ENCODE measurements around the gene DCBLD2. TPM values are rescaled to one million over a fixed set of nuclear protein-coding genes. Genes with fewer than 3 reads are reported as not detected.
A peak's percentile ranks its signal among the peaks of the same experiment; 100 is the strongest.

DCBLD2 gene

GRCh38 chr3:98759629-98760028 lies 141.9 kb downstream of the DCBLD2 start:
- H3K27me3 ChIP-seq (ENCODE audit: control insufficient read depth, insufficient read depth, low read length) = no peaks in the 10 kb centered on the region
- H3K36me3 ChIP-seq (ENCODE audit: insufficient read depth, low read length) = no peaks in the 10 kb centered on the region
- no peak overlapping the region for H3K4me3 ChIP-seq (ENCODE audit: low read length)
- H3K4me1 ChIP-seq (ENCODE audit: control insufficient read depth, insufficient read depth, low read length) = no peaks in the 10 kb centered on the region
- H3K4me2 ChIP-seq (ENCODE audit: low read length) = no peak overlapping the region
- H3K9ac ChIP-seq (ENCODE audit: low read depth, low read length) = no peak overlapping the region
- H3K9me3 ChIP-seq (replicated peaks; ENCODE audit: low read length) = no peaks in the 10 kb centered on the region

- H3K9me3 ChIP-seq (replicated peaks; ENCODE audit: low read length) = no peaks in the 10 kb centered on the region
- H3K4me2 ChIP-seq (ENCODE audit: low read length) = no peak overlapping the region
- peaks cover 4% of the 10 kb centered on the region for H3K4me1 ChIP-seq (ENCODE audit: control insufficient read depth, insufficient read depth, low read length)
- no peak overlapping the region for H3K9ac ChIP-seq (ENCODE audit: low read depth, low read length)
- H3K36me3 ChIP-seq (ENCODE audit: insufficient read depth, low read length) = no peaks in the 10 kb centered on the region
- no peaks in the 10 kb centered on the region for H3K27me3 ChIP-seq (ENCODE audit: control insufficient read depth, insufficient read depth, low read length)
- no peak overlapping the region for H3K4me3 ChIP-seq (ENCODE audit: low read length)
Observed at GRCh38 chr3:98755601-98756000, 145.9 kb downstream of the DCBLD2 start.

GRCh38 chr3:98754483-98754882 lies 147.0 kb downstream of the DCBLD2 start:
- H3K9ac ChIP-seq (ENCODE audit: low read depth, low read length) = no peak overlapping the region
- no peaks in the 10 kb centered on the region for H3K9me3 ChIP-seq (replicated peaks; ENCODE audit: low read length)
- H3K4me1 ChIP-seq (ENCODE audit: control insufficient read depth, insufficient read depth, low read length) = peaks cover 13% of the 10 kb centered on the region
- no peaks in the 10 kb centered on the region for H3K36me3 ChIP-seq (ENCODE audit: insufficient read depth, low read length)
- no peak overlapping the region for H3K4me2 ChIP-seq (ENCODE audit: low read length)
- H3K4me3 ChIP-seq (ENCODE audit: low read length) = no peak overlapping the region
- no peaks in the 10 kb centered on the region for H3K27me3 ChIP-seq (ENCODE audit: control insufficient read depth, insufficient read depth, low read length)

- Histone ChIP-seq H3K36me3 (ENCODE audit: insufficient read depth, low read length) (no peaks in the 10 kb centered on the region), H3K4me1 (ENCODE audit: control insufficient read depth, insufficient read depth, low read length) (peaks cover 13% of the 10 kb centered on the region), H3K27me3 (ENCODE audit: control insufficient read depth, insufficient read depth, low read length) (no peaks in the 10 kb centered on the region), H3K4me3 (ENCODE audit: low read length) (no peak overlapping the region), H3K9ac (ENCODE audit: low read depth, low read length) (no peak overlapping the region), H3K9me3 (replicated peaks; ENCODE audit: low read length) (no peaks in the 10 kb centered on the region), H3K4me2 (ENCODE audit: low read length) (peak overlapping the region; percentile 14)
Observed at GRCh38 chr3:98750276-98750919, 151.1 kb downstream of the DCBLD2 start.

- Histone ChIP-seq H3K9ac (ENCODE audit: low read depth, low read length) (no peak overlapping the region), H3K27me3 (ENCODE audit: control insufficient read depth, insufficient read depth, low read length) (no peaks in the 10 kb centered on the region), H3K4me1 (ENCODE audit: control insufficient read depth, insufficient read depth, low read length) (peaks cover 13% of the 10 kb centered on the region), H3K4me2 (ENCODE audit: low read length) (no peak overlapping the region), H3K36me3 (ENCODE audit: insufficient read depth, low read length) (no peaks in the 10 kb centered on the region), H3K9me3 (replicated peaks; ENCODE audit: low read length) (no peaks in the 10 kb centered on the region), H3K4me3 (ENCODE audit: low read length) (no peak overlapping the region)
Observed at GRCh38 chr3:98746882-98747281, 154.6 kb downstream of the DCBLD2 start.

- no peaks in the 10 kb centered on the region for H3K27me3 ChIP-seq (ENCODE audit: control insufficient read depth, insufficient read depth, low read length)
- no peak overlapping the region for H3K9ac ChIP-seq (ENCODE audit: low read depth, low read length)
- H3K4me2 ChIP-seq (ENCODE audit: low read length) = no peak overlapping the region
- peaks cover 18% of the 10 kb centered on the region for H3K4me1 ChIP-seq (ENCODE audit: control insufficient read depth, insufficient read depth, low read length)
- no peaks in the 10 kb centered on the region for H3K9me3 ChIP-seq (replicated peaks; ENCODE audit: low read length)
- no peak overlapping the region for H3K4me3 ChIP-seq (ENCODE audit: low read length)
- no peaks in the 10 kb centered on the region for H3K36me3 ChIP-seq (ENCODE audit: insufficient read depth, low read length)
Observed at GRCh38 chr3:98746122-98746521, 155.4 kb downstream of the DCBLD2 start.

Small RNAs within 50 kb of the gene (small RNA-seq; reads per million reads assigned to genes)
- not detected for gene RNU6-1263P
- gene RNU6-26P = not detected

Data from skeletal muscle satellite cell (primary cell).